Mucosa of gallbladder (tissue), 1 donor: Measurements from ENCODE around the gene KIFC1. TPM values are rescaled to one million over a fixed set of nuclear protein-coding genes. Genes with fewer than 3 reads are reported as not detected.

ENCODE experiments used
- DNase-seq: peaks from one replicate; pipeline ENCODE4 v3.0.0-alpha.2; 2020; ENCODE audit warnings: low spot score
- total RNA-seq: library from RNA; stranded (reverse); gene quantifications from one replicate; pipeline ENCODE4 v1.2.1, GENCODE V29; 2021
- donor health status: DM: no; HTN: no; CAD: no.

The KIFC1 gene
- total RNA-seq, 1 donor from 2014 or later = 2.1 TPM

- no peak for DNase-seq
Measured at GRCh38 chr6:33411632-33412005, 20.0 kb downstream of the KIFC1 start.

GRCh38 chr6:33412140-33413009 is 20.8 kb downstream of the KIFC1 start:
- no peak for DNase-seq

- DNase-seq = no peak
Measured at GRCh38 chr6:33413241-33414120, 21.9 kb downstream of the KIFC1 start.

- no peak for DNase-seq
Measured at GRCh38 chr6:33414592-33415271, 23.1 kb downstream of the KIFC1 start.

DNA sequence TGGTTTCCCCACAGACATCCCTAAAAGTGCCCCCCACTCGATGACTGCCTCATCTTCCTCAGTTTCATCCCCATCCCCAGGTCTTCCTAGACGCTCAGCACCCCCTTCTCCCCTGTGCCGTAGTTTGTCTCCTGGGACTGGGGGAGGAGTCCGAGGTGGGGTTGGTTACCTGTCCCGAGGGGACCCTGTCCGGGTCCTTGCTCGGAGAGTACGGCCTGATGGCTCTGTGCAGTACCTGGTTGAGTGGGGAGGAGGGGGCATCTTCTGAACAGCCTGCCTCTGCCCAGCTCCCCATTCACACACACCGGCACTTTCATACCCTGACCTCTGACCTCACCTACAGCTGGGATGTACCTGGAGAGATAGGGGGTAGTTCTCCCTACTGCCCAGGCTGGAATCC is 24.2 kb downstream of the KIFC1 start:
- no peak for DNase-seq

- DNase-seq = no peak
Measured at GRCh38 chr6:33416386-33417127, 24.9 kb downstream of the KIFC1 start.

DNA sequence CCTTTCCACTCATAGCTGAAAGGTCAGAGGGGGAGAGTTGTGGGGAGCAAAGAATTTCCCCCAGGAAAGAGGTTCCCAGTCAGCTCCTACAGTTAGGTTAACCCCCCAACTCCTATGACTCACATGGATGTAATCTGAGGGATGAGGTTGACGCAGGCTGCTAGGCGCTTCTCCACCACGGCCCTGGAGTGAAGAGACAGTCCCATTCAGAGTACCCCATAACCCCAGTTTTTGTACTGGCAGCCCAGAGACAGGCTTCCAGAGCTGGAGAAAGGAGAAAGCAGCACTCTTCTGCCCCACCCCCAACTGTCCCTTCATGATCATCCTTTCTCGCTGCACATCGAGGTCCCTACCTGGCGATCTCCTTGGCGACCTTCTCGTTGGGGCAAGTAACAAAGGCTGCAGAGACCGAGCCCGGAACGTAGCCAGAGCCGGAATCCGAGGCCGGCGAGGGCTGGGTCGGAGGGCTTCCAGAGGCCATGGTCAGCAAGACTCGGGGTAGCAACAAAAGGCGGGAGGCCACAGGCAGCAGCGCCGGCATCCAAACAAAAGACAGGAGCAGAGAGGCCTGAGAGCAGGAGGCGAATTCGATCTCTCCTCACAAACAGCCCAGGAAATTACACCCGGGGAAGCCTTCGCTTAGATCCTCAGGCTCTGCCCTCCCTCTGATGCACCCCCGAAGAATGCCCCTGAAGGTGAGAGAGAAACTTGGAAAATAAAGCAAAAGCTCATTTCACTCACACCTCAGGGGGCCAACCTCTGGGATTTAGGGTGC is 25.7 kb downstream of the KIFC1 start:
- no peak for DNase-seq

- peak; percentile 100 for DNase-seq
Measured at GRCh38 chr6:33417903-33418689, 26.5 kb downstream of the KIFC1 start, which contains the start of gene CUTA. Gene CUTA, minus strand, starts transcription at chr6:33418107. Its CDS starts 107 bp downstream, at chr6:33418000.

GRCh38 chr6:33418690-33419291 is 27.2 kb downstream of the KIFC1 start:
- no peak for DNase-seq

- DNase-seq = peak; percentile 49
Measured at GRCh38 chr6:33419580-33420490, 28.2 kb downstream of the KIFC1 start, which contains the start of gene SYNGAP1. Gene SYNGAP1, plus strand, starts transcription at chr6:33420065. Its CDS starts 200 bp downstream, at chr6:33420265.

DNA sequence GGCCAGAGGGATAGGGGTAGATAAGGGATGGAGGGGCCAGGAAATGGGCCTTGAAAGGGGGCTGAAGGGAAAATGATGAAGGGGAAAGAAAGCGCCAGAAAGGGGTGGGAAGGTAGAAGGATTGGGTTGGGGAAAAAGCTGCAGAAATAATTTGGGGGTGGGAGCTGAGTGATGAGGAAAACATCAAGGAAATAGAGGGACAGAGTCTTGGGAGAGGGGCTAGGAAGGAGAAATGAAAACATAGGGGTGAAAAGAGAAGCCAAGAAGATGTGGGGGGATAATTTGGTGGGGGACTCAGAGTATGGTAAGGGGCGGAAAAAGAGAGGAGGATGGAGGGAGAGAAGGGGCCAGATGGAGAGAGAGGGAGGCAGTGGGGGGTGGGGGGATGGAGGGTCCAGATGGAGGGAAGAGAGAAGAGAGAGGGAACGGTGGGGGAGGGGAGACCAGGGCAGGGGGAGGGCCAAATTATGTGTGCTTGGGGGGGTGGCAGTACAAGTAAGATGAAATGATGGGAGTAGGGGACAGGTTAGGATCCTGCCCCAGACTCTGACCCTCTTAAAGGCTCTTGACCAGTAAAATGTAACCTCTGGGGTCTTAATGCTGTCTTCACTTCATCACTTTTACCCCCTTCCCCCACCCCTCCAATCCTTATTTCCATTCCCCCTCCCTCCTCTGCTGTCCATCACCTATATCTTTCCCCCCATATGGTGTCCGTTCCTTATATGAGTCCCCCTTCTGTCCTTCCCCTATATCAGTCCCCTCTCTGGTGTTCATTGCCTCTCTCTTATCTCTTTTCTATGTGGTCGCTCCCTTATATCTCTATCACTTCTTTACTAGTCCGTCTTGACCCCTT is 29.1 kb downstream of the KIFC1 start:
- no peak for DNase-seq

- no peak for DNase-seq
Measured at GRCh38 chr6:33421344-33421643, 29.7 kb downstream of the KIFC1 start.

DNA sequence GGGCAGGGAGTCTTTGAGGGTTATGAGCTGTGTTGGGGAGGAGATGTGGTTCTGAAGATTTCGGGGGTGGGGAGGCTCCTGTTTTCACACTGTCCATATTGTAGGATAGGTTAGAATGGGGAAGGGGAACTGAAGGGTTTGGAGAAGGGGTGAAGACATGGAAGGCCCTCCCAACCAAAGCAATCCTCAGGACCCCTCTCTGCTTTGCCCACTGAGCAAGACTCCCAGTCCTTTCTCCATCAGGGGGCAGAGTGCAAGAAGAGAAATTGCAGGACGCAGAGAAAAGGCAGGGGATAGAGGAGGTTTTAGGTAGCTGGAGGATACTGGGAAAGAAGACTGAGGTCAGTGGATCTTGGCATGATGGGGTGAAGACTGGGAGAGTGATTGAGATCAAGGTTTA is 32.2 kb downstream of the KIFC1 start:
- no peak for DNase-seq

DNA sequence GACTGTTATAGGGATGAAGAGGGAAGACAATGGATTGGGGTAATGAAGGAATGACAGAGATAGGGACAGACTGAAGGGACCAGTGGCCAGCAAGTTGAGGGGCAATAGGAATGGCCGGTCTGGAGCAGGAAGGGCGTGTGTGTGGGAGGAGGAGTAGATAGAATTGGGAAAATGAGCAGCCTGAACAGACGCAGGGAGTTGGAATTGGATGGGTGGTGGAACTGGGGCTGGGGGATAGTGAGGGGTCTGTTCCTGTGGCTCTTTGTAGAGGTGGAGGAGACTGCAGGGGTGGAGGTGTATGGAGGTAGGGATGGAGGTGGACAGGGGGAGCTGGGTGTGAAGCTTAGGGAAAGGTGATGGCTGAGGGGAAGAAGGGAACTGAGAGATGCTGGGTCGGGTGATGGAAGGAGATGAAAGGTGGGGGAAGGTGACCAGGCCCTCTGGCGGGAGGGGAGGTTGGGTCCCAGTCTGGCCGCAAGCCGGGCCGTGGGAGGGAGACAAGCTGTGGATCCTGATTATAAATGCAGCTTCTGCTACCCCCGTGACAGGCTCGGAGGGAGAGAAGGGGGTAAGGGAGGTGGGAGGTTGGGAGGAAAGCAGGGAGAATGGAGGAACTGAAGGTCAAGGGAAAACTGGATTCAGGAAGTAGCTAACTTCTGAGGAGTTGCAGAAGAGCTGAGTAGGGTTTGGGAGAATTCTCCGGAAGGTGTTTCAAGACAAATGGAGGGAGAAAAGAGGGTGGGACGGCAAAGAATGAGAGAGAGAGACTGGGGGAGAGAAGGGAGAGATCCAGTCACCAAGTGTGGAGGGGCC is 33.4 kb downstream of the KIFC1 start:
- DNase-seq = no peak

- peak; percentile 80 for DNase-seq
Measured at GRCh38 chr6:33425668-33426577, 34.3 kb downstream of the KIFC1 start.
